Activated B cell treated with CpG ODN at 0.5 μM for 24 hours (primary cell): Measurements from ENCODE around the gene MLLT1. TPM values are rescaled to one million over a fixed set of nuclear protein-coding genes. Genes with fewer than 3 reads are reported as not detected.

Experiments used
- ATAC-seq: fragments of 200-7000 bp; cut with Tn5 transposase; one replicate; pipeline ENCODE4 v1.10.0; 2021; ENCODE audit warnings: low read depth, mild to moderate bottlenecking, moderate library complexity
- CTCF ChIA-PET: fragments of 350-600 bp; sonication (Branson Sonifier 250); formaldehyde crosslinking; loops from one replicate; lab custom pipeline; 2021; ENCODE audit warnings: antibody characterized with exemption; lab: Charles Lee
- POLR2A ChIA-PET: fragments of 350-600 bp; sonication (Branson Sonifier 250); formaldehyde crosslinking; loops from one replicate; lab custom pipeline; 2021; ENCODE audit warnings: antibody characterized with exemption; lab: Charles Lee
- DNase-seq: peaks from one replicate; pipeline ENCODE4 v3.0.0; 2022
- H3K27ac Mint-ChIP-seq: one replicate; pipeline ENCODE4 v1.8.0; 2020; ENCODE audit warnings: mixed read lengths
- H3K27me3 Mint-ChIP-seq: one replicate; pipeline ENCODE4 v1.8.0; 2021; ENCODE audit warnings: mixed read lengths
- H3K36me3 Mint-ChIP-seq: one replicate; pipeline ENCODE4 v1.8.0; 2021; ENCODE audit warnings: low read depth, mixed read lengths
- H3K4me1 Mint-ChIP-seq: one replicate; pipeline ENCODE4 v1.8.0; 2021; ENCODE audit warnings: mixed read lengths
- H3K4me3 Mint-ChIP-seq: one replicate; pipeline ENCODE4 v1.8.0; 2020; ENCODE audit warnings: mild to moderate bottlenecking, mixed read lengths
- H3K9me3 Mint-ChIP-seq: one replicate; pipeline ENCODE4 v1.8.0; 2020; ENCODE audit warnings: mixed read lengths
- CTCF ChIP-seq: fragments of 200-600 bp; IDR thresholded peaks from one replicate; pipeline ENCODE4 v1.8.0; 2022; ENCODE audit warnings: antibody characterized with exemption, mild to moderate bottlenecking
- intact Hi-C: fragments of 100-400 bp; cut with micrococcal nuclease; formaldehyde crosslinking; loops from one replicate; pipeline ENCODE4 v1.15.1; 2024
- total RNA-seq: library from RNA; stranded (reverse); gene quantifications from 2 replicates; pipeline ENCODE4 v1.2.3, GENCODE V29; 2022

MLLT1 gene
- total RNA-seq, 1 donor from 2014 or later, result 41.3 TPM

- no peak overlapping the region for H3K27ac Mint-ChIP-seq
- TF ChIP-seq CTCF, result no peak
- H3K36me3 Mint-ChIP-seq, result peaks cover 53% of the 10 kb centered on the region
- intact Hi-C loops, result no loop called here
- DNase-seq, result no peak
- H3K9me3 Mint-ChIP-seq, result no peaks in the 10 kb centered on the region
- H3K27me3 Mint-ChIP-seq, result no peaks in the 10 kb centered on the region
- no peaks in the 10 kb centered on the region for H3K4me1 Mint-ChIP-seq
- H3K4me3 Mint-ChIP-seq, result no peak overlapping the region
- no peak for ATAC-seq
- CTCF ChIA-PET, result no interaction called here
- POLR2A ChIA-PET, result no interaction called here
Observed at GRCh38 chr19:6226444-6227155, 53.2 kb downstream of the MLLT1 start.

GRCh38 chr19:6226012-6226411, 53.8 kb downstream of the MLLT1 start:
- POLR2A ChIA-PET, result no interaction called here
- TF ChIP-seq CTCF, result no peak
- H3K4me3 Mint-ChIP-seq, result no peak overlapping the region
- no peak overlapping the region for H3K27ac Mint-ChIP-seq
- no peak for ATAC-seq
- no peaks in the 10 kb centered on the region for H3K4me1 Mint-ChIP-seq
- CTCF ChIA-PET, result no interaction called here
- intact Hi-C loops, result no loop called here
- H3K27me3 Mint-ChIP-seq, result no peaks in the 10 kb centered on the region
- no peaks in the 10 kb centered on the region for H3K9me3 Mint-ChIP-seq
- DNase-seq, result no peak
- H3K36me3 Mint-ChIP-seq, result peaks cover 57% of the 10 kb centered on the region

GRCh38 chr19:6225232-6225865, 54.4 kb downstream of the MLLT1 start:
- no peak overlapping the region for H3K27ac Mint-ChIP-seq
- intact Hi-C loops, result no loop called here
- CTCF ChIA-PET, result no interaction called here
- H3K9me3 Mint-ChIP-seq, result no peaks in the 10 kb centered on the region
- no peaks in the 10 kb centered on the region for H3K27me3 Mint-ChIP-seq
- POLR2A ChIA-PET, result no interaction called here
- H3K36me3 Mint-ChIP-seq, result peaks cover 53% of the 10 kb centered on the region
- no peak for DNase-seq
- no peak overlapping the region for H3K4me3 Mint-ChIP-seq
- no peak for TF ChIP-seq CTCF
- H3K4me1 Mint-ChIP-seq, result no peaks in the 10 kb centered on the region
- no peak for ATAC-seq

- Mint-ChIP-seq H3K27me3 (no peaks in the 10 kb centered on the region), H3K36me3 (peaks cover 50% of the 10 kb centered on the region), H3K4me3 (no peak overlapping the region), H3K4me1 (no peaks in the 10 kb centered on the region), H3K27ac (no peak overlapping the region), H3K9me3 (no peaks in the 10 kb centered on the region)
- DNase-seq (no peak), ATAC-seq (no peak)
- no peak for TF ChIP-seq CTCF
- intact Hi-C loops, result no loop called here
- CTCF ChIA-PET, result no interaction called here
- POLR2A ChIA-PET, result no interaction called here
Observed at GRCh38 chr19:6224308-6224675, 55.5 kb downstream of the MLLT1 start.

GRCh38 chr19:6223461-6224307, 56.1 kb downstream of the MLLT1 start:
- Mint-ChIP-seq H3K36me3 (peaks cover 50% of the 10 kb centered on the region), H3K27ac (no peak overlapping the region), H3K4me3 (no peak overlapping the region), H3K27me3 (no peaks in the 10 kb centered on the region), H3K4me1 (no peaks in the 10 kb centered on the region), H3K9me3 (no peaks in the 10 kb centered on the region)
- ChIA-PET POLR2A (no interaction called here), CTCF (no interaction called here)
- intact Hi-C loops, result no loop called here
- no peak for ATAC-seq
- no peak for DNase-seq
- no peak for TF ChIP-seq CTCF
